GM18526 (cell line): Measurements from ENCODE around the gene MMP2.

ENCODE experiments used
- POLR2A ChIP-seq: IDR thresholded peaks from 3 replicates; pipeline ENCODE4 v1.6.1; 2011; ENCODE audit not compliant: insufficient read length; ENCODE audit errors: extremely low read depth

Gene MMP2

GRCh38 chr16:55510185-55510805 lies 31.3 kb downstream of the MMP2 start:
- no peak for TF ChIP-seq POLR2A

- TF ChIP-seq POLR2A = no peak
Measured at GRCh38 chr16:55512941-55513340, 33.9 kb downstream of the MMP2 start.

- no peak for TF ChIP-seq POLR2A
Measured at GRCh38 chr16:55513616-55514015, 34.6 kb downstream of the MMP2 start.

GRCh38 chr16:55515111-55515510 lies 36.1 kb downstream of the MMP2 start:
- no peak for TF ChIP-seq POLR2A

- no peak for TF ChIP-seq POLR2A
Measured at GRCh38 chr16:55521792-55522191, 42.8 kb downstream of the MMP2 start.

- TF ChIP-seq POLR2A = no peak
Measured at GRCh38 chr16:55526441-55526840, 47.4 kb downstream of the MMP2 start.

- no peak for TF ChIP-seq POLR2A
Measured at GRCh38 chr16:55527885-55528284, 48.9 kb downstream of the MMP2 start.

- no peak for TF ChIP-seq POLR2A
Measured at GRCh38 chr16:55529018-55529417, 50.0 kb downstream of the MMP2 start.

GRCh38 chr16:55530316-55530856 lies 51.4 kb downstream of the MMP2 start:
- no peak for TF ChIP-seq POLR2A

- no peak for TF ChIP-seq POLR2A
Measured at GRCh38 chr16:55532227-55532626, 53.2 kb downstream of the MMP2 start.

- no peak for TF ChIP-seq POLR2A
Measured at GRCh38 chr16:55534756-55535155, 55.8 kb downstream of the MMP2 start.

- no peak for TF ChIP-seq POLR2A
Measured at GRCh38 chr16:55539049-55539448, 60.1 kb downstream of the MMP2 start.

- TF ChIP-seq POLR2A = no peak
Measured at GRCh38 chr16:55539488-55539887, 60.5 kb downstream of the MMP2 start.

- no peak for TF ChIP-seq POLR2A
Measured at GRCh38 chr16:55540221-55540620, 61.2 kb downstream of the MMP2 start.

GRCh38 chr16:55542459-55543082 lies 63.6 kb downstream of the MMP2 start:
- no peak for TF ChIP-seq POLR2A

GRCh38 chr16:55543472-55543871 lies 64.5 kb downstream of the MMP2 start:
- no peak for TF ChIP-seq POLR2A

GRCh38 chr16:55552621-55553020 lies 73.6 kb downstream of the MMP2 start:
- TF ChIP-seq POLR2A = no peak
